ENCODE results near the gene DNAH2.

DNA sequence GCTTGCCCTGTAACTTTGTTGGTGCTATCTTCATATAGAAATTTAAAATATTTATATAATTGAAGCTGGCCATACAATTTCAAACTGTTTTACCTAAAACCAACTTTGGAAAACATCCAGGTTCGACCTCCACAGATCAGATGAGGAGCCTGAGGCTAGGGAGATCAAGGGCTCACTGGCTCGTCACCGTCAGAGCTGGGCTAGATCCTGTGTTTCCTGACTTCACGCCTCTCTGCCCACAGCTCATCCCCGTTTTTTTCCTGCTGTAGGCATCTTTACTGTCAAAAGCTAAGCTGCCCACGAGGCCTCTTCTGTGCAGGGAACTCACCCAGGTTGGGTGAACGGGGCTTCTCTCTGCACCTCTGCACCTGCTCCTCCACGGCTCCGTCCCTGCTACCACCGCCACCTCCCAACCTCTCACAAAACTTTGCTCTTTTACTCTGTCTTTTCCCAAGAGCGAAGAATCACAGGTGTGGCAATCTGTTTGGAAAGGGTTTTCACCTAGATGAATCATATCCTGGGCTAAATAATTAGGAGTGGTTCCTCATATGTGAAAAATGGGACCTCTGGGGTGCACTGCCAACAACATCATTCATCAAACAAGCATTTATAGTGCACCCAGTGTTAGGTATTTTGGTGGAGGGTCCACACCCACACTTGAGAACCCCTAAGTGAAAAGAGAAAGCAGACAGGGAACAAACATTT lies 91.7 kb downstream of the DNAH2 start:
- TF ChIP-seq CTCF (IDR thresholded peaks at IDR 0.05) (no peak), POLR2A (IDR thresholded peaks at IDR 0.05) (no peak)

All from tibial nerve (tissue), 3 donors.